K562 (cell line): ENCODE measurements around the gene TMEM87B. TPM values are rescaled to one million over a fixed set of nuclear protein-coding genes. Genes with fewer than 3 reads are reported as not detected.

ENCODE experiments used
- ATAC-seq: fragments of 200-7000 bp; cut with Tn5 transposase; 3 replicates; pipeline ENCODE4 v1.9.1; 2020; ENCODE audit warnings: moderate library complexity
- BruUV-seq: library from RNA; stranded (reverse); fragments of 400-500 nt; replicated peaks from 2 replicates; lab custom pipeline; 2021; lab: Mats Ljungman, UMichigan
- CTCF ChIA-PET: fragments of 300-600 bp; formaldehyde crosslinking; extraction: SDS; loops from one replicate; lab custom pipeline; 2021; ENCODE audit warnings: low intra/inter-chr PET ratio; lab: Yijun Ruan, JAX
- POLR2A ChIA-PET: fragments of 300-600, 350-650 bp; sonication (Branson Sonifier 250); formaldehyde crosslinking; extraction: SDS; loops from one replicate; lab custom pipeline; 2021; ENCODE audit warnings: antibody characterized with exemption, inconsistent platforms; lab: Yijun Ruan, JAX
- DNase-seq, 4 experiments: peaks; one replicate each; pipeline versions ENCODE4 v3.0.0 to v3.0.0-alpha.2; 2011 to 2018; ENCODE audit warnings: low spot score in 3 of 4, mixed read lengths in 3 of 4; ENCODE audit errors: extremely low read depth in 1 of 4
- FAIRE-seq: peaks from 2 replicates; lab custom pipeline; 2011; peaks lifted over from hg19 to GRCh38; lab: Jason Lieb, UNC
- H2AFZ ChIP-seq: 2 replicates; pipeline ENCODE4 v1.6.0; 2011; ENCODE audit warnings: low read depth, low read length, control low read depth, inconsistent platforms
- H3K27ac ChIP-seq: fragments of 200-600 bp; 3 replicates; pipeline ENCODE4 v1.8.0; 2011; ENCODE audit warnings: low read depth, mild to moderate bottlenecking, control low read depth, inconsistent platforms, low read length, moderate library complexity, mixed read lengths; ENCODE audit errors: extremely low read depth
- H3K27me3 ChIP-seq, 2 experiments: fragments of 300-600 bp in 1 of 2; 2 replicates in 1 of 2; 3 replicates in 1 of 2; pipeline versions ENCODE4 v1.6.0 to v1.8.0; 2011; ENCODE audit warnings: inconsistent platforms in 2 of 2, low read length in 2 of 2, mild to moderate bottlenecking in 1 of 2, mixed read lengths in 1 of 2, moderate library complexity in 1 of 2; ENCODE audit not compliant: control insufficient read depth in 2 of 2, insufficient read depth in 2 of 2
- H3K36me3 ChIP-seq: fragments of 300-600 bp; 3 replicates; pipeline ENCODE4 v1.8.0; 2011; ENCODE audit warnings: mild to moderate bottlenecking, low read length, inconsistent platforms; ENCODE audit not compliant: control insufficient read depth, insufficient read depth
- H3K4me1 ChIP-seq, 2 experiments: fragments of 200-600 bp in 1 of 2; replicated peaks in 1 of 2; 2 replicates in 1 of 2; 3 replicates in 1 of 2; pipeline versions ENCODE4 v1.5.1 to v1.8.0; 2011; ENCODE audit warnings: inconsistent platforms in 2 of 2, low read length in 2 of 2, mild to moderate bottlenecking in 1 of 2, mixed read lengths in 1 of 2, moderate library complexity in 1 of 2; ENCODE audit not compliant: control insufficient read depth in 2 of 2, insufficient read depth in 2 of 2
- H3K4me2 ChIP-seq: 2 replicates; pipeline ENCODE4 v1.6.1; 2011; ENCODE audit warnings: low read length, control low read depth, inconsistent platforms, mixed read lengths; ENCODE audit not compliant: insufficient read depth
- H3K4me3 ChIP-seq: fragments of 200-600 bp; sonication (generic), shearing (Covaris generic); 2 replicates; pipeline ENCODE4 v1.5.1; 2016; ENCODE audit warnings: control low read depth, inconsistent platforms
- H3K79me2 ChIP-seq: fragments of 200-600 bp; 3 replicates; pipeline ENCODE4 v1.8.0; 2011; ENCODE audit warnings: low read length, inconsistent platforms; ENCODE audit not compliant: control insufficient read depth, insufficient read depth
- H3K9ac ChIP-seq, 2 experiments: 2 replicates each; pipeline versions ENCODE4 v1.6.0 to v1.6.1; 2011; ENCODE audit warnings: low read depth in 2 of 2, low read length in 2 of 2, control low read depth in 1 of 2, inconsistent platforms in 1 of 2, mild to moderate bottlenecking in 1 of 2, mixed read lengths in 1 of 2; ENCODE audit not compliant: insufficient read depth in 1 of 2
- H3K9me1 ChIP-seq: one replicate; pipeline ENCODE4 v1.6.0; 2011; ENCODE audit warnings: inconsistent platforms, mild to moderate bottlenecking, low read length, moderate library complexity; ENCODE audit not compliant: control insufficient read depth, insufficient read depth
- H3K9me3 ChIP-seq: replicated peaks from 2 replicates; pipeline ENCODE4 v1.5.1; 2011; ENCODE audit warnings: low read depth, low read length, inconsistent platforms; ENCODE audit not compliant: control insufficient read depth, insufficient read depth
- H4K20me1 ChIP-seq: replicated peaks from 2 replicates; pipeline ENCODE4 v1.6.1; 2011; ENCODE audit warnings: low read length, inconsistent platforms, mixed read lengths; ENCODE audit not compliant: control insufficient read depth, insufficient read depth
- MEIS2 ChIP-seq: fragments of 450-650 bp; IDR thresholded peaks from 2 replicates; pipeline ENCODE4 v1.6.1; 2014; ENCODE audit warnings: mild to moderate bottlenecking; ENCODE audit not compliant: partially characterized antibody
- MYNN ChIP-seq, 2 experiments: sonication (generic); formaldehyde crosslinking in 1 of 2; IDR thresholded peaks; 2 replicates each; pipeline versions ENCODE4 v1.5.0 to v1.6.1; 2016 to 2020; ENCODE audit warnings: antibody characterized with exemption in 1 of 2, missing genetic modification reagents in 1 of 2
- RAD21 ChIP-seq, 2 experiments: fragments of 250-450 bp in 1 of 2; fragments of 450-650 bp in 1 of 2; sonication (Bioruptor Pico) in 1 of 2; formaldehyde crosslinking in 1 of 2; IDR thresholded peaks in 1 of 2; conservative IDR thresholded peaks in 1 of 2; 2 replicates each; pipeline versions ENCODE4 v1.4.0 to v1.8.0; 2020 to 2022; ENCODE audit warnings: mild to moderate bottlenecking in 2 of 2, moderate library complexity in 1 of 2
- RBFOX2 ChIP-seq: fragments of 200-400 bp; formaldehyde crosslinking; IDR thresholded peaks from 2 replicates; pipeline ENCODE4 v1.6.1; 2017; ENCODE audit warnings: low read depth, mild to moderate bottlenecking, low read length, moderate library complexity
- SMC3 ChIP-seq: conservative IDR thresholded peaks from 2 replicates; pipeline ENCODE4 v1.6.1; 2011; ENCODE audit warnings: low read depth, low read length, improper control_type of control experiment; ENCODE audit not compliant: insufficient read depth
- TGIF2 ChIP-seq: sonication (generic); formaldehyde crosslinking; IDR thresholded peaks from 2 replicates; pipeline ENCODE4 v1.8.1; 2022; ENCODE audit warnings: mild to moderate bottlenecking, missing genetic modification reagents, moderate library complexity
- ZNF384 ChIP-seq: IDR thresholded peaks from 2 replicates; pipeline ENCODE4 v1.6.1; 2012; ENCODE audit warnings: low read depth, low read length, improper control_type of control experiment
- ZNF77 ChIP-seq: fragments of 250-450 bp; sonication (Bioruptor Pico); IDR thresholded peaks from 2 replicates; pipeline ENCODE4 v1.5.0; 2020
- in situ Hi-C: fragments of 300-500 bp; cut with MboI; formaldehyde crosslinking; loops from 4 replicates; pipeline ENCODE4 v1.15.0; 2018; ENCODE audit warnings: inconsistent platforms, mixed read lengths
- intact Hi-C: fragments of 100-400 bp; cut with micrococcal nuclease; formaldehyde crosslinking; loops from 2 replicates; pipeline ENCODE4 v1.14.2; 2022
- polyA plus RNA-seq, 8 experiments: library from polyadenylated mRNA; depleted of rRNA in 4 of 8; stranded (reverse) in 5 of 8; unstranded in 3 of 8; fragments of >200 nt; fragmentation: Nextera tagmentation in 2 of 8; fragmentation: Illumina TruSeq in 1 of 8; extraction: Ambion mirVana in 2 of 8; extraction: Trizol in 1 of 8; gene quantifications; 2 replicates each; pipeline versions ENCODE4 v1.2.1 to v1.2.3, GENCODE V29; 2011 to 2014; ENCODE audit warnings: inconsistent platforms in 1 of 8, missing spikeins in 1 of 8
- total RNA-seq, 7 experiments: library from RNA; depleted of rRNA in 6 of 7; stranded (reverse); fragments of >200 nt in 6 of 7; fragmentation: Illumina TruSeq in 2 of 7; extraction: Trizol in 2 of 7; gene quantifications; 2 replicates each; pipeline versions ENCODE4 v1.2.1 to v1.2.3, GENCODE V29; 2011 to 2021; ENCODE audit warnings: low replicate concordance in 1 of 7
- TF ChIP-seq, protein P1 (sequence below): sonication (generic); formaldehyde crosslinking; IDR thresholded peaks from 2 replicates; pipeline ENCODE4 v1.8.0; 2022; ENCODE audit warnings: missing genetic modification reagents, mild to moderate bottlenecking, moderate library complexity, borderline replicate concordance
- TF ChIP-seq, protein P2 (sequence below), 2 experiments: fragments of 450-650 bp; formaldehyde crosslinking in 1 of 2; IDR thresholded peaks; 2 replicates each; pipeline versions ENCODE4 v1.4.0 to v1.6.1; 2014 to 2020; ENCODE audit warnings: mild to moderate bottlenecking in 2 of 2, borderline replicate concordance in 1 of 2, low read depth in 1 of 2

TMEM87B gene
- total and polyA plus RNA-seq, 9 of the 15 experiments (the other 6 are each of a cell fraction or from before 2014, with no cell fraction given): 3.7 to 17.1 (median 11.0) TPM

DNA sequence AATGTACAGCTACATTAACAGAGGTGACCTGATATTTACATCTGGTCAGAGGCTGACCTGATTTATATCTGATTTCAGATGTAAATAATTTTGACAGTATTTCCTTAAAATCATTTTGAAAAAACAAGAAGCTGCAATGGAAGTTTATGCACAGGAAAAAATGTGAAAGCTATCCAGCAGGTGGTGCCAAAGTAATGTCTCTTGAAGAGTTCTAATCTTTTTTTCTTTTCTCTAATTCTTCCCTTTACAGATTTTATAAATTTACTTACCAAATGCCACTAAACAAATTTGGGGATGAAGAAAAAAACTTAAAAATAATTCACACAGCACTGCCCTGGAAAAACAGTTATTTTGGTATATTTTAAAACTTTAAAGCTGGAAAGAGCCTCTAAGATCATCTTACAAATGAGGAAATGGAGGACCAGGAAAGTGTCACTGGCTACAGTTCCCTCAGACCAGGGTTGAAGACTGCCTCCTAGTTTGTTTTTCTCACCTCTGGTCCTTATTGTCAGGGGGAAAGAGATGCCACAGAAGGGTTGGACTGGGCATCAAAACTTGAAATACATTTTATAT, 66.7 kb downstream of the TMEM87B start:
- no peak overlapping the region for H3K27ac ChIP-seq
- no peaks in the 10 kb centered on the region for H4K20me1 ChIP-seq
- BruUV-seq: no TSS peak
- ChIA-PET CTCF (interaction anchor here (0.6 to 2.8 kb wide), 4 partner anchors 68 to 629 kb away, joined by 3 to 24 read pairs (median 3); no protein-coding TSS in a partner anchor), POLR2A (interaction anchor here (1.2 kb wide), 1 partner anchor 363 kb away, joined by 3 read pairs; no protein-coding TSS in a partner anchor)
- DNase-seq (peak in 1 of 4 experiments; percentile 55), ATAC-seq (no peak; the same call in 2 of the 3 replicates), FAIRE-seq (peak; percentile 75)
- no peak overlapping the region for H2AFZ ChIP-seq
- peaks cover 6% of the 10 kb centered on the region; the same call in 1 of the 3 replicates for H3K36me3 ChIP-seq
- H3K9ac ChIP-seq: no peak overlapping the region
- H3K9me1 ChIP-seq: no peaks in the 10 kb centered on the region
- no peaks in the 10 kb centered on the region for H3K79me2 ChIP-seq
- no peaks in the 10 kb centered on the region for H3K27me3 ChIP-seq
- intact Hi-C loops (loop anchor here (1.0 to 5.0 kb wide), 3 partner anchors 71 to 462 kb away; partner anchors contain the start of gene ZC3H8), in situ Hi-C loops (loop anchor here (10.0 kb wide), 1 partner anchor 463 kb away; the partner anchor contains the start of gene CHCHD5)
- H3K4me2 ChIP-seq: no peak overlapping the region
- no peaks in the 10 kb centered on the region for H3K4me1 ChIP-seq
- no peaks in the 10 kb centered on the region for H3K9me3 ChIP-seq
- H3K4me3 ChIP-seq: no peak overlapping the region
- TF ChIP-seq RAD21 (CRISPR knock-in tag; conservative IDR thresholded peaks at IDR 0.05 in 1 of 2, IDR thresholded peaks at IDR 0.05 in 1 of 2) (peak; percentile 73 to 80), ZNF384 (peak; percentile 62; the same call in 1 of the 2 replicates), SMC3 (0 out of 2 replicates have a peak, but pooled peaks have one; percentile 34), ZNF77 (CRISPR knock-in tag) (no peak), RBFOX2 (no peak), MEIS2 (peak; percentile 15), MYNN (IDR thresholded peaks at IDR 0.05) (no peak), MYNN (CRISPR knock-in tag; IDR thresholded peaks at IDR 0.05) (no peak), TGIF2 (no peak)
- TF ChIP-seq, protein P1, sequence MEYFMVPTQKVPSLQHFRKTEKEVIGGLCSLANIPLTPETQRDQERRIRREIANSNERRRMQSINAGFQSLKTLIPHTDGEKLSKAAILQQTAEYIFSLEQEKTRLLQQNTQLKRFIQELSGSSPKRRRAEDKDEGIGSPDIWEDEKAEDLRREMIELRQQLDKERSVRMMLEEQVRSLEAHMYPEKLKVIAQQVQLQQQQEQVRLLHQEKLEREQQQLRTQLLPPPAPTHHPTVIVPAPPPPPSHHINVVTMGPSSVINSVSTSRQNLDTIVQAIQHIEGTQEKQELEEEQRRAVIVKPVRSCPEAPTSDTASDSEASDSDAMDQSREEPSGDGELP (CRISPR knock-in tag): no peak
- TF ChIP-seq, protein P2, sequence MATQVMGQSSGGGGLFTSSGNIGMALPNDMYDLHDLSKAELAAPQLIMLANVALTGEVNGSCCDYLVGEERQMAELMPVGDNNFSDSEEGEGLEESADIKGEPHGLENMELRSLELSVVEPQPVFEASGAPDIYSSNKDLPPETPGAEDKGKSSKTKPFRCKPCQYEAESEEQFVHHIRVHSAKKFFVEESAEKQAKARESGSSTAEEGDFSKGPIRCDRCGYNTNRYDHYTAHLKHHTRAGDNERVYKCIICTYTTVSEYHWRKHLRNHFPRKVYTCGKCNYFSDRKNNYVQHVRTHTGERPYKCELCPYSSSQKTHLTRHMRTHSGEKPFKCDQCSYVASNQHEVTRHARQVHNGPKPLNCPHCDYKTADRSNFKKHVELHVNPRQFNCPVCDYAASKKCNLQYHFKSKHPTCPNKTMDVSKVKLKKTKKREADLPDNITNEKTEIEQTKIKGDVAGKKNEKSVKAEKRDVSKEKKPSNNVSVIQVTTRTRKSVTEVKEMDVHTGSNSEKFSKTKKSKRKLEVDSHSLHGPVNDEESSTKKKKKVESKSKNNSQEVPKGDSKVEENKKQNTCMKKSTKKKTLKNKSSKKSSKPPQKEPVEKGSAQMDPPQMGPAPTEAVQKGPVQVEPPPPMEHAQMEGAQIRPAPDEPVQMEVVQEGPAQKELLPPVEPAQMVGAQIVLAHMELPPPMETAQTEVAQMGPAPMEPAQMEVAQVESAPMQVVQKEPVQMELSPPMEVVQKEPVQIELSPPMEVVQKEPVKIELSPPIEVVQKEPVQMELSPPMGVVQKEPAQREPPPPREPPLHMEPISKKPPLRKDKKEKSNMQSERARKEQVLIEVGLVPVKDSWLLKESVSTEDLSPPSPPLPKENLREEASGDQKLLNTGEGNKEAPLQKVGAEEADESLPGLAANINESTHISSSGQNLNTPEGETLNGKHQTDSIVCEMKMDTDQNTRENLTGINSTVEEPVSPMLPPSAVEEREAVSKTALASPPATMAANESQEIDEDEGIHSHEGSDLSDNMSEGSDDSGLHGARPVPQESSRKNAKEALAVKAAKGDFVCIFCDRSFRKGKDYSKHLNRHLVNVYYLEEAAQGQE (IDR thresholded peaks at IDR 0.05; ENCODE audit: borderline replicate concordance): peak; percentile 72; the same call in 1 of the 2 replicates
- TF ChIP-seq, protein P2 (CRISPR knock-in tag; IDR thresholded peaks at IDR 0.05; ENCODE audit: low read depth): no peak
